Epithelial cell of esophagus (primary cell): ENCODE results near the gene IGSF9.

Experiments used
- DNase-seq: peaks from one replicate; pipeline ENCODE4 v3.0.0; 2010; ENCODE audit warnings: low read depth
- H3K4me3 ChIP-seq: 2 replicates; pipeline ENCODE4 v1.5.1; 2011; ENCODE audit warnings: mild to moderate bottlenecking, low read length, control low read depth
- TF ChIP-seq, protein P1 (sequence below): IDR thresholded peaks from 2 replicates; pipeline ENCODE4 v1.5.1; 2011; ENCODE audit warnings: low read depth, mild to moderate bottlenecking, low read length, control low read depth, inconsistent platforms; ENCODE audit not compliant: insufficient read depth; ENCODE audit errors: missing control alignments

Gene IGSF9

DNA sequence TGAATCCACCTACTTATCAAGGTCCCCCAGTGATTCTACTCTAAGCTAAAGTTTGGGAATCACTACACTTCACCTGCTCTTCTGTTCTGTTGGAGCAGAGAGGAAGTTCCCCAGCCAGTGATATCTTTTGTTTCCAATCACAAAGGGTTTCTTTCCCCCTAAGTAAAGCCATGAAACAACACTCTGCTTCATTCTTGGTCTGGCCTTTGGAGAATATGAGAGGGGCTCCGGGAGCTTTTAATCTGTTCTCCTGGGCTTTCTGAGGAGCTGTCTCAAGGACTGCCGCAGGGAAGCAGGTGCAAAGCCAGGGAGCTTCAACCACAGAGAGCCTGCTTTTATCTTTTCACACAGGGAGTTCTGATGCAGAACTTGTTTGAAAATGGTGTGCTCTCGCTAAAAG lies 18.7 kb upstream of the IGSF9 start:
- TF ChIP-seq, protein P1, sequence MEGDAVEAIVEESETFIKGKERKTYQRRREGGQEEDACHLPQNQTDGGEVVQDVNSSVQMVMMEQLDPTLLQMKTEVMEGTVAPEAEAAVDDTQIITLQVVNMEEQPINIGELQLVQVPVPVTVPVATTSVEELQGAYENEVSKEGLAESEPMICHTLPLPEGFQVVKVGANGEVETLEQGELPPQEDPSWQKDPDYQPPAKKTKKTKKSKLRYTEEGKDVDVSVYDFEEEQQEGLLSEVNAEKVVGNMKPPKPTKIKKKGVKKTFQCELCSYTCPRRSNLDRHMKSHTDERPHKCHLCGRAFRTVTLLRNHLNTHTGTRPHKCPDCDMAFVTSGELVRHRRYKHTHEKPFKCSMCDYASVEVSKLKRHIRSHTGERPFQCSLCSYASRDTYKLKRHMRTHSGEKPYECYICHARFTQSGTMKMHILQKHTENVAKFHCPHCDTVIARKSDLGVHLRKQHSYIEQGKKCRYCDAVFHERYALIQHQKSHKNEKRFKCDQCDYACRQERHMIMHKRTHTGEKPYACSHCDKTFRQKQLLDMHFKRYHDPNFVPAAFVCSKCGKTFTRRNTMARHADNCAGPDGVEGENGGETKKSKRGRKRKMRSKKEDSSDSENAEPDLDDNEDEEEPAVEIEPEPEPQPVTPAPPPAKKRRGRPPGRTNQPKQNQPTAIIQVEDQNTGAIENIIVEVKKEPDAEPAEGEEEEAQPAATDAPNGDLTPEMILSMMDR, result no peak
- H3K4me3 ChIP-seq, result peak overlapping the region; percentile 25
- DNase-seq, result no peak

DNA sequence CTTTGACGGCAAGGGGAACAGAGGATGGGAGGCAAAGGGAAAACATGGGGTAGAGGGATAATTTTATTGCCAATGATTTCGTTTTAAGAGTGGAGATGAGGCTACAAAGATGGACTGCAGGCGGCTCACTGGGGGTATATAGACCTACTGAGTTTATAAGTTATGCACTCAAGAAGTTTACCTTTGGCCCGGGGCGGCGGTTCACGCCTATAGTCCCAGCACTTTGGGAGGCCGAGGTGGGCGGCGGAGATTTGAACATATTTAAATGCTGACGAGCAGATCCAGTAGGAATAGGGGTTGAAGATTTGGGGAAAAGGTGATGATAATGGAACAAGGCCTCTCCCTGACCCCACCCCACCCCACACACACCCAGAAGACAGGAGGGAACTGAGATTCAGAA lies 16.8 kb upstream of the IGSF9 start:
- peak overlapping the region; percentile 84 for H3K4me3 ChIP-seq
- no peak for DNase-seq
- TF ChIP-seq, protein P1, result no peak

- DNase-seq, result no peak
- H3K4me3 ChIP-seq, result peak overlapping the region; percentile 84
- TF ChIP-seq, protein P1, result no peak
Observed at GRCh38 chr1:159961636-159962035, 16.2 kb upstream of the IGSF9 start.

GRCh38 chr1:159960721-159961381 lies 15.4 kb upstream of the IGSF9 start:
- TF ChIP-seq, protein P1, result no peak

GRCh38 chr1:159959451-159959850 lies 14.0 kb upstream of the IGSF9 start:
- TF ChIP-seq, protein P1, result no peak
- H3K4me3 ChIP-seq, result no peak overlapping the region
- peak; percentile 93 for DNase-seq

More at GRCh38 chr1:159960721-159961381, 15.4 kb upstream of the IGSF9 start:
- peak; percentile 97 for DNase-seq
- H3K4me3 ChIP-seq, result peak overlapping the region; percentile 84

DNA sequence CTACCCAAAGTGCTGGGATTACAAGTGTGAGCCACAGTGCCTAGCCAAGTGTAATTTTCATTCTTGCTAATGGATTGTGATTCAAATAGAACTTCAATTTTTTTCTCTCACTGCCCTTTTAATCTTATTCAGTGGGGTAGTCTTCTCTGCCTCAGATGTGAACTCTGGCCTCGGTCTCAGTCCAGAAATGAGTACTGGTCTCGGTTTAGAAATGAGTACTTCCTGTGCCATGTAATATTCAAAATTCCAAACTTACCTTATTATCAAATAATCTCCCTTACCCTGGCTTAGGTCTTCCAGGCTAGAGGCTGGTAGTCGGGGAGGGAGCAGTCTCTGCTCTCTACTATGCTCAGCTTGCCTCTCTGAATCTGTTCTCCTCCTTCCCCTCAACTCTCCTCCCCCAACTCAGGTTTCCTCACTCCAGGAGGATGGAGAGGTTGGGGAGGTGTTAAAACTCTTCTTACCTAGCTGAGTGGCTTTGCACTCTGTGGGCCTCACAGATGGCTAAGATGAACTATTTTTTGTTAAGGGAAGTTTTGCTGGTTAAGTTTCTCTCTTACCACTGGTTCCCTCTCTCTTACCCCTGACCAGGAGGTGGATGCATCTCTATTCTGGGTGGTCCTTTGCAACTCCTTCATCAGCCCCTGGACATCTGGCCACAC lies 13.4 kb upstream of the IGSF9 start:
- TF ChIP-seq, protein P1, result no peak
- H3K4me3 ChIP-seq, result no peak overlapping the region
- DNase-seq, result no peak

- DNase-seq, result no peak
- TF ChIP-seq, protein P1, result no peak
Observed at GRCh38 chr1:159957824-159958268, 12.4 kb upstream of the IGSF9 start.

More at GRCh38 chr1:159957824-159958268, 12.4 kb upstream of the IGSF9 start:
- no peak overlapping the region for H3K4me3 ChIP-seq
